H9 (cell line): Measurements from ENCODE around the gene THY1. TPM values are rescaled to one million over a fixed set of nuclear protein-coding genes. Genes with fewer than 3 reads are reported as not detected.

Experiments
- DNase-seq: peaks from one replicate; pipeline ENCODE4 v3.0.0-alpha.2; 2017
- H2AFZ ChIP-seq: one replicate; pipeline ENCODE4 v1.6.1; 2013; ENCODE audit warnings: mild to moderate bottlenecking, low read length, control low read depth, moderate library complexity
- H2AK5ac ChIP-seq: 2 replicates; pipeline ENCODE4 v1.6.1; 2013; ENCODE audit warnings: low read length, control low read depth, mixed read lengths; ENCODE audit not compliant: insufficient read length
- H2BK120ac ChIP-seq: one replicate; pipeline ENCODE4 v1.6.1; 2013; ENCODE audit warnings: low read depth, mild to moderate bottlenecking, low read length, control low read depth, inconsistent platforms; ENCODE audit not compliant: poor library complexity, severe bottlenecking
- H2BK12ac ChIP-seq: 2 replicates; pipeline ENCODE4 v1.6.1; 2013; ENCODE audit warnings: low read length, control low read depth, mixed read lengths, low read depth; ENCODE audit not compliant: insufficient read length
- H2BK15ac ChIP-seq: 2 replicates; pipeline ENCODE4 v1.6.1; 2013; ENCODE audit warnings: low read depth, low read length, control low read depth
- H2BK20ac ChIP-seq: one replicate; pipeline ENCODE4 v1.6.1; 2013; ENCODE audit warnings: low read depth, mild to moderate bottlenecking, low read length, control low read depth, inconsistent platforms; ENCODE audit not compliant: poor library complexity, severe bottlenecking
- H2BK5ac ChIP-seq: 2 replicates; pipeline ENCODE4 v1.6.1; 2013; ENCODE audit warnings: low read length, control low read depth, mixed read lengths; ENCODE audit not compliant: insufficient read length
- H3K14ac ChIP-seq: 2 replicates; pipeline ENCODE4 v1.6.1; 2013; ENCODE audit warnings: low read length, control low read depth; ENCODE audit not compliant: insufficient read depth
- H3K18ac ChIP-seq: 2 replicates; pipeline ENCODE4 v1.6.1; 2013; ENCODE audit warnings: low read depth, mild to moderate bottlenecking, mixed read lengths, low read length, control low read depth; ENCODE audit not compliant: insufficient read length
- H3K23ac ChIP-seq: 2 replicates; pipeline ENCODE4 v1.6.1; 2013; ENCODE audit warnings: low read length, control low read depth, mixed read lengths, low read depth; ENCODE audit not compliant: insufficient read length
- H3K23me2 ChIP-seq: 2 replicates; pipeline ENCODE4 v1.6.1; 2013; ENCODE audit warnings: low read depth, mild to moderate bottlenecking, mixed read lengths, low read length, control low read depth; ENCODE audit not compliant: insufficient read length, poor library complexity, severe bottlenecking
- H3K27ac ChIP-seq: 2 replicates; pipeline ENCODE4 v1.5.1; 2013; ENCODE audit warnings: low read length, control low read depth, mixed read lengths, low read depth; ENCODE audit not compliant: insufficient read length
- H3K27me3 ChIP-seq: 2 replicates; pipeline ENCODE4 v1.6.1; 2013; ENCODE audit warnings: low read length, control low read depth, inconsistent platforms; ENCODE audit not compliant: insufficient read depth
- H3K4ac ChIP-seq: 2 replicates; pipeline ENCODE4 v1.6.1; 2013; ENCODE audit warnings: low read depth, mild to moderate bottlenecking, control low read depth, inconsistent platforms, low read length, moderate library complexity
- H3K4me1 ChIP-seq: 2 replicates; pipeline ENCODE4 v1.6.1; 2013; ENCODE audit warnings: low read length, control low read depth, inconsistent platforms; ENCODE audit not compliant: insufficient read depth
- H3K4me2 ChIP-seq: 2 replicates; pipeline ENCODE4 v1.6.1; 2013; ENCODE audit warnings: low read length, control low read depth, mixed read lengths; ENCODE audit not compliant: insufficient read length, insufficient read depth
- H3K56ac ChIP-seq: 2 replicates; pipeline ENCODE4 v1.6.1; 2013; ENCODE audit warnings: low read depth, mild to moderate bottlenecking, mixed read lengths, low read length, control low read depth; ENCODE audit not compliant: insufficient read length
- H3K79me1 ChIP-seq: 2 replicates; pipeline ENCODE4 v1.6.1; 2013; ENCODE audit warnings: low read depth, mild to moderate bottlenecking, moderate library complexity, low read length, control low read depth, inconsistent platforms; ENCODE audit not compliant: insufficient read depth, poor library complexity, severe bottlenecking
- H3K79me2 ChIP-seq: 2 replicates; pipeline ENCODE4 v1.6.1; 2013; ENCODE audit warnings: low read length, control low read depth, inconsistent platforms; ENCODE audit not compliant: insufficient read depth
- H3K9ac ChIP-seq: 2 replicates; pipeline ENCODE4 v1.6.1; 2013; ENCODE audit warnings: low read length, control low read depth, mixed read lengths; ENCODE audit not compliant: insufficient read length; ENCODE audit errors: extremely low read depth
- H3K9me3 ChIP-seq: one replicate; pipeline ENCODE4 v1.6.1; 2013; ENCODE audit warnings: low read depth, low read length, inconsistent platforms; ENCODE audit not compliant: control insufficient read depth
- H3T11ph ChIP-seq: one replicate; pipeline ENCODE4 v1.6.1; 2013; ENCODE audit warnings: mild to moderate bottlenecking, low read length, control low read depth, inconsistent platforms
- H4K20me1 ChIP-seq: one replicate; pipeline ENCODE4 v1.6.1; 2013; ENCODE audit not compliant: control insufficient read depth, insufficient read length, insufficient read depth
- H4K5ac ChIP-seq: 2 replicates; pipeline ENCODE4 v1.6.1; 2013; ENCODE audit warnings: low read depth, mild to moderate bottlenecking, mixed read lengths, low read length, control low read depth; ENCODE audit not compliant: insufficient read length
- H4K8ac ChIP-seq: replicated peaks from 2 replicates; pipeline ENCODE4 v1.6.1; 2013; ENCODE audit warnings: low read length, control low read depth, mixed read lengths, low read depth; ENCODE audit not compliant: insufficient read length
- H4K91ac ChIP-seq: 2 replicates; pipeline ENCODE4 v1.6.1; 2013; ENCODE audit warnings: low read depth, mild to moderate bottlenecking, moderate library complexity, mixed read lengths, low read length, control low read depth; ENCODE audit not compliant: insufficient read length
- H3K27ac Mint-ChIP-seq, 3 experiments: 2 replicates in 2 of 3; 3 replicates in 1 of 3; pipeline ENCODE4 v1.8.0; 2020 to 2021; ENCODE audit warnings: mixed read lengths in 3 of 3, mild to moderate bottlenecking in 1 of 3, moderate library complexity in 1 of 3
- H3K27me3 Mint-ChIP-seq: 2 replicates; pipeline ENCODE4 v1.8.0; 2021; ENCODE audit warnings: low read depth, mild to moderate bottlenecking, moderate library complexity, mixed read lengths
- H3K36me3 Mint-ChIP-seq, 3 experiments: 2 replicates in 2 of 3; 3 replicates in 1 of 3; pipeline ENCODE4 v1.8.0; 2020 to 2021; ENCODE audit warnings: low read depth in 3 of 3, mixed read lengths in 3 of 3; ENCODE audit not compliant: insufficient read depth in 1 of 3
- H3K4me1 Mint-ChIP-seq, 2 experiments: 2 replicates each; pipeline ENCODE4 v1.8.0; 2020; ENCODE audit warnings: mixed read lengths in 2 of 2
- H3K4me3 Mint-ChIP-seq, 2 experiments: 2 replicates in 1 of 2; 3 replicates in 1 of 2; pipeline ENCODE4 v1.8.0; 2020 to 2021; ENCODE audit warnings: mild to moderate bottlenecking in 2 of 2, mixed read lengths in 2 of 2, moderate library complexity in 1 of 2
- H3K9me3 Mint-ChIP-seq, 2 experiments: 2 replicates in 1 of 2; 3 replicates in 1 of 2; pipeline ENCODE4 v1.8.0; 2020; ENCODE audit warnings: mild to moderate bottlenecking in 2 of 2, mixed read lengths in 2 of 2, moderate library complexity in 1 of 2
- CTCF ChIP-seq: fragments of 200-600 bp; sonication (generic); conservative IDR thresholded peaks from 3 replicates; pipeline ENCODE4 v1.8.0; 2021; ENCODE audit warnings: antibody characterized with exemption, mild to moderate bottlenecking
- WGBS: extraction: QIAGEN DNeasy Blood & Tissue Kit; methylation state at CpG from one replicate; pipeline ENCODE4 v1.1.7; 2013; ENCODE audit warnings: missing lambda C conversion rate, low lambda C conversion rate, mixed read lengths; ENCODE audit not compliant: insufficient read length; ENCODE audit errors: extremely low coverage; 5-methylcytosine and 5-hydroxymethylcytosine counted together
- total RNA-seq: library from RNA; stranded (reverse); gene quantifications from 2 replicates; pipeline ENCODE4 v1.2.1, GENCODE V29; 2021

The THY1 gene
- total RNA-seq, 1 experiment from 2014 or later, result 176 TPM

- H3K14ac ChIP-seq, result no peak overlapping the region
- H2BK20ac ChIP-seq, result no peak overlapping the region
- no peak overlapping the region for H4K5ac ChIP-seq
- DNase-seq, result no peak
- H3K4ac ChIP-seq, result no peak overlapping the region
- WGBS, result no CpG with 5 or more reads among the region's 5 CpGs
- no peak overlapping the region for H2BK15ac ChIP-seq
- no peaks in the 10 kb centered on the region for H3K9me3 ChIP-seq
- no peak overlapping the region for H3K27ac ChIP-seq
- no peak overlapping the region for H3T11ph ChIP-seq
- Mint-ChIP-seq H3K36me3 (peaks cover 0 to 5% (median 3%) of the 10 kb centered on the region in 3 experiments; a peak in 4 of 7 replicates), H3K4me3 (no peak overlapping the region), H3K9me3 (peaks cover 5 to 7% of the 10 kb centered on the region in 2 experiments), H3K27ac (no peak overlapping the region), H3K4me1 (peaks cover 12 to 22% of the 10 kb centered on the region in 2 experiments), H3K27me3 (peaks cover 2% of the 10 kb centered on the region)
- H3K4me1 ChIP-seq, result no peaks in the 10 kb centered on the region; the same call in 1 of the 2 replicates
- no peak overlapping the region for H2BK120ac ChIP-seq
- TF ChIP-seq CTCF, result no peak
- H2BK5ac ChIP-seq, result no peak overlapping the region
- H3K23me2 ChIP-seq, result no peaks in the 10 kb centered on the region
- no peak overlapping the region for H2AK5ac ChIP-seq
- no peaks in the 10 kb centered on the region for H3K79me1 ChIP-seq
- no peaks in the 10 kb centered on the region for H3K79me2 ChIP-seq
- no peaks in the 10 kb centered on the region for H4K20me1 ChIP-seq
- H3K18ac ChIP-seq, result no peak overlapping the region
- H3K4me2 ChIP-seq, result no peak overlapping the region
- no peaks in the 10 kb centered on the region for H3K27me3 ChIP-seq
- H2AFZ ChIP-seq, result no peak overlapping the region
- no peak overlapping the region for H3K23ac ChIP-seq
- H4K8ac ChIP-seq, result no peak overlapping the region
- H3K9ac ChIP-seq, result no peak overlapping the region
- no peak overlapping the region for H4K91ac ChIP-seq
- no peak overlapping the region for H3K56ac ChIP-seq
- no peak overlapping the region for H2BK12ac ChIP-seq
Observed at GRCh38 chr11:119441898-119442243, 18.9 kb upstream of the THY1 start.
